IMR-90 (cell line): ENCODE data around the gene SLCO2B1. TPM values are rescaled to one million over a fixed set of nuclear protein-coding genes. Genes with fewer than 3 reads are reported as not detected.

ENCODE experiments used
- ATAC-seq: fragments of 200-7000 bp; cut with Tn5 transposase; 2 replicates; pipeline ENCODE4 v1.9.1; 2020; ENCODE audit warnings: low read depth, mild to moderate bottlenecking, moderate library complexity
- BruUV-seq: library from RNA; stranded (reverse); fragments of 400-500 nt; replicated peaks from 2 replicates; lab custom pipeline; 2021; lab: Mats Ljungman, UMichigan
- CTCF ChIA-PET: fragments of 300-600 bp; formaldehyde crosslinking; extraction: SDS; loops from one replicate; lab custom pipeline; 2021; ENCODE audit warnings: antibody characterized with exemption; lab: Yijun Ruan, JAX
- POLR2A ChIA-PET: fragments of 300-600 bp; sonication (Branson Sonifier 250); formaldehyde crosslinking; loops from one replicate; lab custom pipeline; 2022; ENCODE audit warnings: antibody characterized with exemption; ENCODE audit not compliant: unreplicated experiment; lab: Charles Lee
- DNase-seq: peaks from one replicate; pipeline ENCODE4 v3.0.0; 2013
- H2AFZ ChIP-seq: replicated peaks from 2 replicates; pipeline ENCODE3; 2013; ENCODE audit warnings: low read length, mild to moderate bottlenecking; ENCODE audit not compliant: poor library complexity
- H2AK5ac ChIP-seq: 2 replicates; pipeline ENCODE4 v1.6.1; 2013; ENCODE audit warnings: low read depth, low read length, inconsistent platforms
- H2AK9ac ChIP-seq: replicated peaks from 2 replicates; pipeline ENCODE3; 2013; ENCODE audit warnings: mild to moderate bottlenecking, low read depth, low read length, moderate library complexity; ENCODE audit not compliant: poor library complexity
- H2BK120ac ChIP-seq: 2 replicates; pipeline ENCODE4 v1.6.1; 2013; ENCODE audit warnings: low read depth, low read length, inconsistent platforms
- H2BK15ac ChIP-seq: 3 replicates; pipeline ENCODE4 v1.6.1; 2013; ENCODE audit warnings: low read depth, low read length, inconsistent platforms
- H2BK20ac ChIP-seq: 2 replicates; pipeline ENCODE4 v1.6.1; 2013; ENCODE audit warnings: low read depth, mild to moderate bottlenecking, inconsistent platforms, low read length, moderate library complexity
- H2BK5ac ChIP-seq: 2 replicates; pipeline ENCODE4 v1.6.1; 2013; ENCODE audit warnings: mild to moderate bottlenecking, low read depth, low read length, inconsistent platforms; ENCODE audit not compliant: poor library complexity, severe bottlenecking
- H3K14ac ChIP-seq: replicated peaks from 2 replicates; pipeline ENCODE4 v1.6.1; 2013; ENCODE audit warnings: low read depth, low read length, inconsistent platforms
- H3K18ac ChIP-seq: 2 replicates; pipeline ENCODE4 v1.6.1; 2013; ENCODE audit warnings: low read depth, low read length, control low read depth
- H3K23ac ChIP-seq: 2 replicates; pipeline ENCODE4 v1.6.1; 2013; ENCODE audit warnings: low read depth, low read length, inconsistent platforms
- H3K27ac ChIP-seq: 2 replicates; pipeline ENCODE4 v1.5.1; 2013; ENCODE audit warnings: mild to moderate bottlenecking, control low read depth, low read length; ENCODE audit not compliant: insufficient read depth
- H3K27me3 ChIP-seq: 2 replicates; pipeline ENCODE4 v1.6.1; 2013; ENCODE audit warnings: low read length; ENCODE audit not compliant: control insufficient read depth, insufficient read depth
- H3K36me3 ChIP-seq: 2 replicates; pipeline ENCODE4 v1.6.1; 2013; ENCODE audit warnings: low read length, mixed read lengths; ENCODE audit not compliant: control insufficient read depth, insufficient read depth
- H3K4ac ChIP-seq: 2 replicates; pipeline ENCODE4 v1.6.1; 2013; ENCODE audit warnings: low read depth, low read length, inconsistent platforms
- H3K4me1 ChIP-seq: 2 replicates; pipeline ENCODE4 v1.6.1; 2013; ENCODE audit warnings: low read length, mixed read lengths; ENCODE audit not compliant: control insufficient read depth, insufficient read depth
- H3K4me2 ChIP-seq: 2 replicates; pipeline ENCODE4 v1.6.1; 2013; ENCODE audit warnings: low read depth, mild to moderate bottlenecking, control low read depth, low read length, moderate library complexity
- H3K4me3 ChIP-seq: 2 replicates; pipeline ENCODE4 v1.5.1; 2013; ENCODE audit warnings: low read depth, mild to moderate bottlenecking, control low read depth, low read length, moderate library complexity; ENCODE audit not compliant: insufficient read depth
- H3K56ac ChIP-seq: 2 replicates; pipeline ENCODE4 v1.6.1; 2013; ENCODE audit warnings: low read length, inconsistent platforms; ENCODE audit not compliant: insufficient read depth; ENCODE audit errors: extremely low read depth
- H3K79me1 ChIP-seq, 2 experiments: 2 replicates each; pipeline ENCODE4 v1.6.1; 2013; ENCODE audit warnings: low read length in 2 of 2, inconsistent platforms in 1 of 2, low read depth in 1 of 2
- H3K9ac ChIP-seq: 2 replicates; pipeline ENCODE4 v1.6.1; 2013; ENCODE audit warnings: low read depth, low read length, control low read depth
- H3K9me1 ChIP-seq: 2 replicates; pipeline ENCODE4 v1.6.1; 2013; ENCODE audit warnings: low read length, inconsistent platforms; ENCODE audit not compliant: insufficient read depth
- H3K9me3 ChIP-seq: 2 replicates; pipeline ENCODE4 v1.6.1; 2013; ENCODE audit warnings: low read length; ENCODE audit not compliant: control insufficient read depth, insufficient read depth
- H4K20me1 ChIP-seq: 2 replicates; pipeline ENCODE4 v1.6.1; 2013; ENCODE audit warnings: low read length, inconsistent platforms; ENCODE audit not compliant: insufficient read depth
- H4K5ac ChIP-seq: 2 replicates; pipeline ENCODE4 v1.6.1; 2013; ENCODE audit warnings: mild to moderate bottlenecking, low read depth, low read length, control low read depth
- H4K8ac ChIP-seq, 2 experiments: 2 replicates each; pipeline ENCODE4 v1.6.1; 2013; ENCODE audit warnings: low read depth in 2 of 2, low read length in 2 of 2, control low read depth in 1 of 2, inconsistent platforms in 1 of 2
- H4K91ac ChIP-seq: 2 replicates; pipeline ENCODE4 v1.6.1; 2013; ENCODE audit warnings: low read depth, low read length, inconsistent platforms; ENCODE audit not compliant: insufficient read depth
- BHLHE40 ChIP-seq: fragments of 150-350 bp; IDR thresholded peaks from 2 replicates; pipeline ENCODE4 v1.6.1; 2016; ENCODE audit warnings: mild to moderate bottlenecking, low read depth, low read length
- CEBPB ChIP-seq: IDR thresholded peaks from 2 replicates; pipeline ENCODE4 v1.6.1; 2012; ENCODE audit warnings: low read depth, low read length, improper control_type of control experiment
- CHD1 ChIP-seq: IDR thresholded peaks from 2 replicates; pipeline ENCODE4 v1.6.1; 2012; ENCODE audit warnings: low read depth, low read length, improper control_type of control experiment
- CTCF ChIP-seq: conservative IDR thresholded peaks from 2 replicates; pipeline ENCODE4 v1.5.1; 2012; ENCODE audit warnings: mild to moderate bottlenecking, low read depth, low read length, improper control_type of control experiment
- ELK1 ChIP-seq: fragments of 150-350 bp; IDR thresholded peaks from 2 replicates; pipeline ENCODE4 v1.6.1; 2016; ENCODE audit warnings: low read depth, mild to moderate bottlenecking, low read length, moderate library complexity, borderline replicate concordance
- FOS ChIP-seq: fragments of 150-350 bp; IDR thresholded peaks from 2 replicates; pipeline ENCODE4 v1.6.1; 2016; ENCODE audit warnings: low read depth, low read length
- MAFK ChIP-seq: IDR thresholded peaks from 2 replicates; pipeline ENCODE4 v1.6.1; 2012; ENCODE audit warnings: low read depth, low read length, improper control_type of control experiment
- MAZ ChIP-seq: IDR thresholded peaks from 2 replicates; pipeline ENCODE4 v1.6.1; 2012; ENCODE audit warnings: low read depth, mild to moderate bottlenecking, low read length, improper control_type of control experiment, moderate library complexity, borderline replicate concordance
- MXI1 ChIP-seq: IDR thresholded peaks from 2 replicates; pipeline ENCODE4 v1.6.1; 2012; ENCODE audit warnings: low read depth, mild to moderate bottlenecking, low read length, moderate library complexity, borderline replicate concordance
- NFE2L2 ChIP-seq: fragments of 150-350 bp; IDR thresholded peaks from 2 replicates; pipeline ENCODE4 v1.6.1; 2016; ENCODE audit warnings: low read depth, mild to moderate bottlenecking, low read length
- POLR2A ChIP-seq: IDR thresholded peaks from 2 replicates; pipeline ENCODE4 v1.6.1; 2012; ENCODE audit warnings: mild to moderate bottlenecking, low read depth, low read length
- RAD21 ChIP-seq: IDR thresholded peaks from 2 replicates; pipeline ENCODE4 v1.6.1; 2012; ENCODE audit warnings: low read length, improper control_type of control experiment
- RCOR1 ChIP-seq: IDR thresholded peaks from 2 replicates; pipeline ENCODE4 v1.6.1; 2012; ENCODE audit warnings: mild to moderate bottlenecking, low read length, improper control_type of control experiment; ENCODE audit not compliant: insufficient replicate concordance
- RFX5 ChIP-seq: IDR thresholded peaks from 2 replicates; pipeline ENCODE4 v1.8.0; 2012; ENCODE audit warnings: low read depth, mild to moderate bottlenecking, low read length, moderate library complexity
- SMC3 ChIP-seq: fragments of 150-350 bp; IDR thresholded peaks from 2 replicates; pipeline ENCODE4 v1.6.1; 2016; ENCODE audit warnings: low read depth, mild to moderate bottlenecking, antibody characterized with exemption, low read length, moderate library complexity
- WGBS, 2 experiments: methylation state at CpG; one replicate each; pipeline versions ENCODE4 v1.1.5 to v1.1.7; 2013; ENCODE audit warnings: missing lambda C conversion rate in 2 of 2; ENCODE audit not compliant: insufficient read length in 1 of 2; ENCODE audit errors: extremely low coverage in 2 of 2; 5-methylcytosine and 5-hydroxymethylcytosine counted together
- dilution Hi-C: fragments of 300-500 bp; cut with HindIII; formaldehyde crosslinking; loops from one replicate; pipeline ENCODE4 v1.14.3; 2018; ENCODE audit warnings: low sequenced_read_pairs; ENCODE audit not compliant: unreplicated experiment
- in situ Hi-C: fragments of 300-500 bp; cut with MboI; formaldehyde crosslinking; loops from 3 replicates; pipeline ENCODE4 v1.14.3; 2019; ENCODE audit warnings: low sequenced_read_pairs, inconsistent platforms, mixed read lengths
- intact Hi-C: fragments of 100-400 bp; cut with micrococcal nuclease; formaldehyde crosslinking; loops from 2 replicates; pipeline ENCODE4 v1.10.0; 2022
- polyA plus RNA-seq, 3 experiments: library from polyadenylated mRNA; depleted of rRNA; stranded (reverse); fragments of >200 nt; gene quantifications; 2 replicates each; pipeline ENCODE4 v1.2.3, GENCODE V29; 2012; ENCODE audit warnings: low replicate concordance in 1 of 3
- total RNA-seq: library from RNA; depleted of rRNA; stranded (reverse); fragments of >200 nt; gene quantifications from 2 replicates; pipeline ENCODE4 v1.2.3, GENCODE V29; 2012
- TF ChIP-seq, protein P1 (sequence below): fragments of 150-350 bp; IDR thresholded peaks from 2 replicates; pipeline ENCODE4 v1.6.1; 2017; ENCODE audit warnings: mild to moderate bottlenecking, antibody characterized with exemption, low read length, low read depth

SLCO2B1 gene
- total and polyA plus RNA-seq, 2 of the 4 experiments (the other 2 are of a cell fraction): not detected

GRCh38 chr11:75147875-75148263 is 3.0 kb upstream of the SLCO2B1 start:
- H2BK5ac ChIP-seq: no peak overlapping the region
- H2BK20ac ChIP-seq: no peak overlapping the region
- no peak for ATAC-seq
- BruUV-seq: no TSS peak
- in situ Hi-C loops (loop anchor here (5.0 kb wide), 2 partner anchors 54 to 99 kb away; no protein-coding TSS in a partner anchor), intact Hi-C loops (no loop called here), dilution Hi-C loops (no loop called here)
- peaks cover 2% of the 10 kb centered on the region; the same call in 1 of the 2 replicates for H3K4me1 ChIP-seq
- H3K56ac ChIP-seq: no peak overlapping the region
- no peak overlapping the region for H3K18ac ChIP-seq
- no peak for DNase-seq
- H3K23ac ChIP-seq: no peak overlapping the region
- no peak overlapping the region for H2BK15ac ChIP-seq
- no peak overlapping the region for H2AK9ac ChIP-seq
- no peak overlapping the region for H4K8ac ChIP-seq
- H3K9ac ChIP-seq: no peak overlapping the region
- peaks cover 2% of the 10 kb centered on the region for H3K9me1 ChIP-seq
- no peak overlapping the region for H3K4me2 ChIP-seq
- 50% methylated on average over 1 of the region's 9 CpGs; no CpG with 5 or more reads in 1 of the 2 experiments for WGBS, 2 experiments
- no peak overlapping the region for H3K14ac ChIP-seq
- H3K9me3 ChIP-seq: no peaks in the 10 kb centered on the region
- ChIA-PET POLR2A (no interaction called here), CTCF (interaction anchor here (5.6 kb wide), 1 partner anchor 57 kb away, joined by 43 read pairs; no protein-coding TSS in a partner anchor)
- H3K4me3 ChIP-seq: no peak overlapping the region
- H4K91ac ChIP-seq: no peak overlapping the region
- H2BK120ac ChIP-seq: no peak overlapping the region
- H4K20me1 ChIP-seq: no peaks in the 10 kb centered on the region
- no peak overlapping the region for H3K4ac ChIP-seq
- H3K36me3 ChIP-seq: no peaks in the 10 kb centered on the region
- no peak overlapping the region for H4K5ac ChIP-seq
- H3K27me3 ChIP-seq: peaks cover 53% of the 10 kb centered on the region
- no peaks in the 10 kb centered on the region for H3K79me1 ChIP-seq
- TF ChIP-seq ELK1 (no peak), CEBPB (no peak), BHLHE40 (no peak), MAFK (no peak), FOS (no peak), MAZ (no peak), RFX5 (no peak), MXI1 (no peak), CTCF (no peak), NFE2L2 (no peak), CHD1 (no peak), SMC3 (no peak), RCOR1 (no peak), POLR2A (no peak), RAD21 (no peak)
- TF ChIP-seq, protein P1, sequence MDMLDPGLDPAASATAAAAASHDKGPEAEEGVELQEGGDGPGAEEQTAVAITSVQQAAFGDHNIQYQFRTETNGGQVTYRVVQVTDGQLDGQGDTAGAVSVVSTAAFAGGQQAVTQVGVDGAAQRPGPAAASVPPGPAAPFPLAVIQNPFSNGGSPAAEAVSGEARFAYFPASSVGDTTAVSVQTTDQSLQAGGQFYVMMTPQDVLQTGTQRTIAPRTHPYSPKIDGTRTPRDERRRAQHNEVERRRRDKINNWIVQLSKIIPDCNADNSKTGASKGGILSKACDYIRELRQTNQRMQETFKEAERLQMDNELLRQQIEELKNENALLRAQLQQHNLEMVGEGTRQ: no peak
- H2AFZ ChIP-seq: no peak overlapping the region
- no peak overlapping the region for H3K27ac ChIP-seq
- H2AK5ac ChIP-seq: no peak overlapping the region
